PC-9 (cell line): ENCODE results near the gene GRM8. TPM values are rescaled to one million over a fixed set of nuclear protein-coding genes. Genes with fewer than 3 reads are reported as not detected.
A peak's percentile ranks its signal among the peaks of the same experiment; 100 is the strongest.

Experiments
- BruUV-seq: library from RNA; stranded (reverse); fragments of 400-500 nt; replicated peaks from 2 replicates; lab custom pipeline; 2021; lab: Mats Ljungman, UMichigan
- CTCF ChIA-PET: fragments of 300-600 bp; sonication (Branson Sonifier 250); formaldehyde crosslinking; loops from one replicate; lab custom pipeline; 2022; ENCODE audit warnings: antibody characterized with exemption; lab: Charles Lee
- POLR2A ChIA-PET: fragments of 300-600 bp; sonication (Branson Sonifier 250); formaldehyde crosslinking; loops from one replicate; lab custom pipeline; 2022; ENCODE audit warnings: antibody characterized with exemption; ENCODE audit not compliant: unreplicated experiment; lab: Charles Lee
- DNase-seq, 2 experiments: peaks; one replicate each; pipeline versions ENCODE4 v3.0.0 to v3.0.0-alpha.2; 2015 to 2022; ENCODE audit warnings: mixed read lengths in 1 of 2
- H2AFZ ChIP-seq: fragments of 200-600 bp; sonication (generic); 2 replicates; pipeline ENCODE4 v1.8.1; 2017; ENCODE audit warnings: antibody characterized with exemption
- H3F3A ChIP-seq: fragments of 200-600 bp; sonication (generic); 2 replicates; pipeline ENCODE4 v1.8.1; 2017; ENCODE audit warnings: antibody characterized with exemption, mild to moderate bottlenecking, low read depth; ENCODE audit not compliant: insufficient read depth
- H3K27ac ChIP-seq: fragments of 200-600 bp; sonication (generic); 2 replicates; pipeline ENCODE4 v1.6.1; 2016; ENCODE audit warnings: mixed run types
- H3K27me3 ChIP-seq: fragments of 200-600 bp; sonication (generic); 2 replicates; pipeline ENCODE4 v1.6.1; 2016; ENCODE audit warnings: low read depth, mixed run types; ENCODE audit not compliant: insufficient read depth
- H3K36me3 ChIP-seq: fragments of 200-600 bp; sonication (generic); 2 replicates; pipeline ENCODE4 v1.6.1; 2016; ENCODE audit warnings: low read depth, mixed run types
- H3K4me1 ChIP-seq: fragments of 200-600 bp; sonication (generic); replicated peaks from 2 replicates; pipeline ENCODE4 v1.6.1; 2016; ENCODE audit warnings: mixed run types; ENCODE audit not compliant: insufficient read depth
- H3K4me2 ChIP-seq: fragments of 200-600 bp; sonication (generic); 2 replicates; pipeline ENCODE4 v1.6.1; 2017; ENCODE audit warnings: mixed run types
- H3K4me3 ChIP-seq: fragments of 200-600 bp; sonication (generic); 2 replicates; pipeline ENCODE4 v1.6.1; 2016; ENCODE audit warnings: mixed run types
- H3K79me2 ChIP-seq: fragments of 200-600 bp; sonication (generic); 2 replicates; pipeline ENCODE4 v1.6.1; 2017; ENCODE audit warnings: low read depth, mixed run types
- H3K9me2 ChIP-seq: fragments of 200-600 bp; sonication (generic); 2 replicates; pipeline ENCODE4 v1.8.1; 2017; ENCODE audit warnings: mild to moderate bottlenecking; ENCODE audit not compliant: insufficient read depth
- H3K9me3 ChIP-seq: fragments of 200-600 bp; sonication (generic); 2 replicates; pipeline ENCODE4 v1.8.1; 2016; ENCODE audit warnings: low read depth; ENCODE audit not compliant: insufficient read depth
- H4K20me1 ChIP-seq: fragments of 200-600 bp; sonication (generic); 2 replicates; pipeline ENCODE4 v1.8.1; 2017; ENCODE audit not compliant: insufficient read depth
- EZH2 ChIP-seq: fragments of 200-600 bp; sonication (generic); IDR thresholded peaks from 2 replicates; pipeline ENCODE4 v1.8.0; 2017; ENCODE audit warnings: antibody characterized with exemption, low read depth
- intact Hi-C: fragments of 100-400 bp; cut with micrococcal nuclease; formaldehyde crosslinking; loops from one replicate; pipeline ENCODE4 v1.10.0; 2022; ENCODE audit not compliant: unreplicated experiment
- total RNA-seq: library from RNA; stranded (reverse); gene quantifications from 2 replicates; pipeline ENCODE4 v1.2.3, GENCODE V29; 2021
- TF ChIP-seq, protein P1 (sequence below): fragments of 200-600 bp; sonication (generic); conservative IDR thresholded peaks from 2 replicates; pipeline ENCODE4 v1.6.1; 2017; ENCODE audit warnings: mixed run types, antibody characterized with exemption, mild to moderate bottlenecking, moderate library complexity

Gene GRM8
- total RNA-seq, 1 experiment from 2014 or later = not detected

DNA sequence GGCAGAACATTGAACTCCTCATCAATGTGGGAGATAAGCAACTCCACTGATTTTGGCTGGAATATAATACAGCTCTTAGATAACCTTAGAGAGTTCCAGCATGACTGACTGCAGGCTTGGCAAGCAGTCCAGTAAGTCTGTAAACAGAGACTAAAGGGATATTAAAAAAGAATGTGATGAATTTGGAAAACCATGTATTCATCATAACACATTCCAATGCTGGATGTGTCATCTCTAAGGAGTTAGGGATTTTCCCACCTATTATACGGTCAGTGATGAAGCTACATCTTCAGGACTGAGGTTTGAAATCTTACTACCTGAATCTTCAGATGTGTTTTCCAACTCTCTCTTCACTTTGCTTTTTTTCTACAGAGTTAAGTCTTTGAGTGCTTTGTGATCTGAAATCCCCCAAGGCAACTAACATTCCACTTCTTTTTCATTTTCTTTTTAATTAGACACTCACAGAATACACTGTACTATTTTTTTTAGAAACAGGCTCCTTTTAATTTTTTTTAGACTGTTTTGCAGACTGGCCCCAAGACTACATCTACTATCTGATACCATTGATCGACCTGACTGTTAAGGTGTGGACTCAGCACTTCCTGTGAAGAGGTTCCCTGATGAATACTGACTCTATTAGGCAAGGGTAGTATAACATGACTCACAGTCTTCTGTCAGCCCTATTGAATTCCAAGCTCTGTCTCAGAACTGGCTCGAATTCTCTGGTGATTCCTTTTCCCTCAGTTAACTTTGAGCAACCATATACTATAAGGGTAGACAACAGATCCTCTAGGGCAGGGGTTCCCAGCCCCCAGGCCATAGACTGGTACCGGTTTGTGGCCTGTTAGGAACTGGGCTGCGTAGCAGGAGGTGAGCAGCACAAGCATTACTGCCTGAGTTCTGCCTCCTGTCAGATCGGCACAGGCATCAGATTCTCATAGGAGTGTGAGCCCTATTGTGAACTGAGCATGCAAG, 678.2 kb downstream of the GRM8 start:
- Histone ChIP-seq H3K36me3 (no peaks in the 10 kb centered on the region), H3K4me1 (0 out of 2 replicates have a peak, but pooled peaks cover 7% of the 10 kb centered on the region), H4K20me1 (no peaks in the 10 kb centered on the region), H3K4me2 (peak overlapping the region; percentile 61), H3K79me2 (no peaks in the 10 kb centered on the region), H3K27ac (peak overlapping the region; percentile 66), H2AFZ (no peak overlapping the region), H3K9me2 (no peaks in the 10 kb centered on the region), H3F3A (no peaks in the 10 kb centered on the region), H3K27me3 (no peaks in the 10 kb centered on the region), H3K9me3 (no peaks in the 10 kb centered on the region), H3K4me3 (no peak overlapping the region)
- POLR2A ChIA-PET = interaction anchor here (0.6 kb wide), 1 partner anchor 145 kb away, joined by 8 read pairs; no protein-coding TSS in a partner anchor
- intact Hi-C loops = loop anchor here (10.0 kb wide), 1 partner anchor 120 kb away; no protein-coding TSS in a partner anchor
- CTCF ChIA-PET = interaction anchor here (0.6 kb wide), 2 partner anchors 126 to 274 kb away, joined by 3 to 10 read pairs; no protein-coding TSS in a partner anchor
- no peak for TF ChIP-seq EZH2
- TF ChIP-seq, protein P1, sequence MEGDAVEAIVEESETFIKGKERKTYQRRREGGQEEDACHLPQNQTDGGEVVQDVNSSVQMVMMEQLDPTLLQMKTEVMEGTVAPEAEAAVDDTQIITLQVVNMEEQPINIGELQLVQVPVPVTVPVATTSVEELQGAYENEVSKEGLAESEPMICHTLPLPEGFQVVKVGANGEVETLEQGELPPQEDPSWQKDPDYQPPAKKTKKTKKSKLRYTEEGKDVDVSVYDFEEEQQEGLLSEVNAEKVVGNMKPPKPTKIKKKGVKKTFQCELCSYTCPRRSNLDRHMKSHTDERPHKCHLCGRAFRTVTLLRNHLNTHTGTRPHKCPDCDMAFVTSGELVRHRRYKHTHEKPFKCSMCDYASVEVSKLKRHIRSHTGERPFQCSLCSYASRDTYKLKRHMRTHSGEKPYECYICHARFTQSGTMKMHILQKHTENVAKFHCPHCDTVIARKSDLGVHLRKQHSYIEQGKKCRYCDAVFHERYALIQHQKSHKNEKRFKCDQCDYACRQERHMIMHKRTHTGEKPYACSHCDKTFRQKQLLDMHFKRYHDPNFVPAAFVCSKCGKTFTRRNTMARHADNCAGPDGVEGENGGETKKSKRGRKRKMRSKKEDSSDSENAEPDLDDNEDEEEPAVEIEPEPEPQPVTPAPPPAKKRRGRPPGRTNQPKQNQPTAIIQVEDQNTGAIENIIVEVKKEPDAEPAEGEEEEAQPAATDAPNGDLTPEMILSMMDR = no peak
- BruUV-seq = no TSS peak
- DNase-seq = peak in 1 of 2 experiments; percentile 25

DNA sequence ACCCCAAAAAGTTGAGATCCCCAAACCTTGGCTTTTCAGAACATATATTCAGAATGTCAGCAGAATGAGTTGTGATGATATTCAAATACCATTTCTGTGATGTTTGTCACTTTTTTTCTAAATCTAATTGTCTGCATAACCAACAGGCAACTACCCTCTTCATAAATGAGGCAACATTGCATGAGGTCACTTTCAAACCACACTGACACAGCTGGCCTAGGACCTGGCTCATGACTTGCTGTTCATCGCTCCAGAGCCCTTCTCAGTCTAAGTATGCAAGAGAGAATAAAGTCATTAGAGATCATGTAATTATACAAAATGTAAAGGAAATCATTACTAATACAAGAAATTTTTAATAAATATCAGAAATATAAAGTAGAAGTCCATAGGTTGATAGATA, 681.9 kb downstream of the GRM8 start:
- BruUV-seq = no TSS peak
- intact Hi-C loops = loop anchor here (10.0 kb wide), 1 partner anchor 124 kb away; no protein-coding TSS in a partner anchor
- Histone ChIP-seq H3F3A (no peaks in the 10 kb centered on the region), H3K36me3 (no peaks in the 10 kb centered on the region), H3K79me2 (no peaks in the 10 kb centered on the region), H2AFZ (no peak overlapping the region), H3K27me3 (no peaks in the 10 kb centered on the region), H3K9me2 (no peaks in the 10 kb centered on the region), H3K9me3 (no peaks in the 10 kb centered on the region), H3K4me2 (no peak overlapping the region), H4K20me1 (no peaks in the 10 kb centered on the region), H3K27ac (no peak overlapping the region), H3K4me1 (0 out of 2 replicates have a peak, but pooled peaks cover 7% of the 10 kb centered on the region), H3K4me3 (no peak overlapping the region)
- no peak for DNase-seq
- no peak for TF ChIP-seq EZH2
- TF ChIP-seq, protein P1 = no peak
- ChIA-PET POLR2A (no interaction called here), CTCF (no interaction called here)

DNA sequence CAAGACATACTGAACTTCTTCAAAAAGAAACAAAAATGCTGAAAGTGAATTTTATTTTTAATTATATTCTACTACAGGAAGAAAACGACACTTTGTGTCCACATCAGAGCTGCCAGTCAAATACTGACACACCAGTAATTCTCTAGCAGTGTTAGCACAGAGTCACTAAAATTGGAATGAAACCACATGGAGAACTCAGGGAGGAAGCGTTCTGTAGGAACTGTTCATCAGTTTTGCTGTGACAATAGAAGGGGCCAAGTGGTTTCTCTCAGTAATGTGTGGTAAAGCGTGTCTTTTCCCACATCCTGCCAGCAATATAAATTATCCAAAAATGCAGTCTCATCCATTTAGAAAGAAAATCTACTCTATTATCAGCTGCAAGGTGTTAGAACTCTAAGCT, 683.3 kb downstream of the GRM8 start:
- Histone ChIP-seq H3K79me2 (no peaks in the 10 kb centered on the region), H4K20me1 (no peaks in the 10 kb centered on the region), H3F3A (no peaks in the 10 kb centered on the region), H3K4me1 (0 out of 2 replicates have a peak, but pooled peaks cover 4% of the 10 kb centered on the region), H3K27me3 (no peaks in the 10 kb centered on the region), H2AFZ (no peak overlapping the region), H3K36me3 (no peaks in the 10 kb centered on the region), H3K9me2 (no peaks in the 10 kb centered on the region), H3K27ac (no peak overlapping the region), H3K9me3 (no peaks in the 10 kb centered on the region), H3K4me3 (no peak overlapping the region), H3K4me2 (no peak overlapping the region)
- no TSS peak for BruUV-seq
- DNase-seq = no peak
- ChIA-PET POLR2A (interaction anchor here (0.7 kb wide), 1 partner anchor 9 kb away, joined by 6 read pairs; no protein-coding TSS in a partner anchor), CTCF (no interaction called here)
- no peak for TF ChIP-seq EZH2
- TF ChIP-seq, protein P1 = no peak
- intact Hi-C loops = no loop called here
